Lung microvascular endothelial cell (primary cell): ENCODE measurements around the gene RAPGEF6. TPM values are rescaled to one million over a fixed set of nuclear protein-coding genes. Genes with fewer than 3 reads are reported as not detected.
"Not testable (repeated sequence)": the region's sequence is repeated elsewhere in the genome, so short reads cannot be mapped to it uniquely, and the experiment has no call there.

Source experiments
- DNase-seq, 2 donors: peaks; one replicate each; pipeline versions ENCODE4 v3.0.0 to v3.0.0-alpha.2; 2010; ENCODE audit warnings: low read depth in 2 of 2
- total RNA-seq: library from RNA; depleted of rRNA; stranded (reverse); fragments of >200 nt; gene quantifications from 2 replicates; pipeline ENCODE4 v1.2.1, GENCODE V29; 2014

Gene RAPGEF6
- total RNA-seq, 1 donor from 2014 or later: 11.5 TPM

- no peak for DNase-seq
Measured at GRCh38 chr5:131644370-131644769, 9.3 kb upstream of the RAPGEF6 start.

GRCh38 chr5:131641494-131641893 lies 6.5 kb upstream of the RAPGEF6 start:
- DNase-seq: no peak

GRCh38 chr5:131640043-131640856 lies 5.2 kb upstream of the RAPGEF6 start:
- peak; percentile 8 to 59 for DNase-seq

- no peak for DNase-seq
Measured at GRCh38 chr5:131639148-131639547, 4.1 kb upstream of the RAPGEF6 start.

GRCh38 chr5:131637694-131638093 lies 2.7 kb upstream of the RAPGEF6 start:
- no peak for DNase-seq

GRCh38 chr5:131635684-131636572 lies 899 bp upstream of the RAPGEF6 start:
- peak in 1 of 2 donors; percentile 44 for DNase-seq

- DNase-seq: peak; percentile 58 to 68
Measured at GRCh38 chr5:131634666-131634995, 398 bp downstream of the RAPGEF6 start.

GRCh38 chr5:131634238-131634637 lies 791 bp downstream of the RAPGEF6 start:
- peak in 1 of 2 donors; percentile 9 for DNase-seq

GRCh38 chr5:131633830-131634229 lies 1.2 kb downstream of the RAPGEF6 start:
- no peak for DNase-seq

GRCh38 chr5:131630963-131631350 lies 4.1 kb downstream of the RAPGEF6 start:
- DNase-seq: no peak

- DNase-seq: no peak
Measured at GRCh38 chr5:131630208-131630962, 4.6 kb downstream of the RAPGEF6 start.

GRCh38 chr5:131628990-131629389 lies 6.0 kb downstream of the RAPGEF6 start:
- no peak for DNase-seq

GRCh38 chr5:131627207-131627865 lies 7.7 kb downstream of the RAPGEF6 start:
- DNase-seq: no peak

- DNase-seq: peak in 1 of 2 donors; percentile 16
Measured at GRCh38 chr5:131622633-131623032, 12.4 kb downstream of the RAPGEF6 start.

- not testable (repeated sequence) for DNase-seq
Measured at GRCh38 chr5:131621164-131621563, 13.9 kb downstream of the RAPGEF6 start.

- no peak for DNase-seq
Measured at GRCh38 chr5:131619102-131619501, 15.9 kb downstream of the RAPGEF6 start.

GRCh38 chr5:131617140-131617822 lies 17.7 kb downstream of the RAPGEF6 start:
- DNase-seq: no peak

GRCh38 chr5:131615957-131616356 lies 19.1 kb downstream of the RAPGEF6 start:
- no peak for DNase-seq

GRCh38 chr5:131613423-131613822 lies 21.6 kb downstream of the RAPGEF6 start:
- DNase-seq: no peak

GRCh38 chr5:131611064-131611381 lies 24.0 kb downstream of the RAPGEF6 start:
- DNase-seq: no peak
